ENCODE results near the gene ZNF839.

The ZNF839 gene

GRCh38 chr14:102378830-102379229 is 59.3 kb downstream of the ZNF839 start:
- DNase-seq (ENCODE audit: low spot score), result no peak

- DNase-seq (ENCODE audit: low spot score), result no peak
Measured at GRCh38 chr14:102387086-102387485, 67.5 kb downstream of the ZNF839 start.

GRCh38 chr14:102389246-102389645 is 69.7 kb downstream of the ZNF839 start:
- DNase-seq (ENCODE audit: low spot score), result no peak

GRCh38 chr14:102390064-102390855 is 70.7 kb downstream of the ZNF839 start:
- no peak for DNase-seq (ENCODE audit: low spot score)

Measured in CD4-positive, alpha-beta T cell treated with Interleukin-6 at 100 ng/mL for 8 hours (primary cell).